Large intestine (tissue), 3 donors: ENCODE results near the gene KLHL29. TPM values are rescaled to one million over a fixed set of nuclear protein-coding genes. Genes with fewer than 3 reads are reported as not detected.
A peak's percentile ranks its signal among the peaks of the same experiment; 100 is the strongest.

Source experiments
- DNase-seq, 2 donors: peaks; one replicate each; pipeline versions ENCODE4 v3.0.0 to v3.0.0-alpha.2; 2013
- H3K27ac ChIP-seq: one replicate; pipeline ENCODE4 v1.5.1; 2013; ENCODE audit warnings: low read length
- H3K27me3 ChIP-seq: 2 replicates; pipeline ENCODE4 v1.6.1; 2013; ENCODE audit warnings: low read length; ENCODE audit not compliant: control insufficient read depth, insufficient read depth
- H3K36me3 ChIP-seq: 2 replicates; pipeline ENCODE4 v1.6.1; 2013; ENCODE audit warnings: low read length; ENCODE audit not compliant: control insufficient read depth, insufficient read depth
- H3K4me1 ChIP-seq: one replicate; pipeline ENCODE4 v1.6.1; 2013; ENCODE audit warnings: low read length; ENCODE audit not compliant: control insufficient read depth, insufficient read depth
- H3K4me3 ChIP-seq: one replicate; pipeline ENCODE4 v1.5.1; 2013; ENCODE audit warnings: low read length
- H3K9me3 ChIP-seq: one replicate; pipeline ENCODE4 v1.6.1; 2013; ENCODE audit warnings: mild to moderate bottlenecking, low read depth, low read length, moderate library complexity; ENCODE audit not compliant: control insufficient read depth
- WGBS: methylation state at CpG from one replicate; pipeline ENCODE4 v1.1.5; 2013; ENCODE audit warnings: low lambda C conversion rate; ENCODE audit not compliant: insufficient coverage; 5-methylcytosine and 5-hydroxymethylcytosine counted together
- polyA plus RNA-seq: library from polyadenylated mRNA; unstranded; fragments of 120-200 nt; gene quantifications from one replicate; pipeline ENCODE4 v1.2.1, GENCODE V29; 2013

KLHL29 gene
- polyA plus RNA-seq, 1 donor = 5.9 TPM

DNA sequence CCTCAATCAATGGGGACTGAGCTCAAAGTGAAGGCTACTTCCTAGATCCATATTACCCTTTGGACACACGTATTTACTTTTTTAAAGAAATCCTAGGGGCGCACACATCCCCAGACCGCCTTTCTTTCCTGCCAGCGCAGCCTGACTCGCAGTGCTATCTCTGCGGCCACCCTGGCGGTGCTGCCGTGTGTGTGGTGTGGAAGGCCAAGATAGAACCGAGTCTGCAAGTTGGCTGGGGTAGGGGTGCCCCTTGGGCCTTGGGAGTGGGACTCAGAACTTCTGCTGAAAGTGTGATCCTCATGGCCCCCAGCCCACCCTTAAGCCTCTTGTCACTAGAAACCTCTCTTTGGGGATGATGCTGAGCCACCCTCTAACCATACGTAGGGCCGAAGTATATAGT is 143.7 kb downstream of the KLHL29 start:
- DNase-seq = no peak
- WGBS = no CpG with 5 or more reads among the region's 11 CpGs
- no peaks in the 10 kb centered on the region for H3K27me3 ChIP-seq
- H3K9me3 ChIP-seq = no peaks in the 10 kb centered on the region
- no peak overlapping the region for H3K27ac ChIP-seq
- no peaks in the 10 kb centered on the region for H3K36me3 ChIP-seq
- no peak overlapping the region for H3K4me3 ChIP-seq
- H3K4me1 ChIP-seq = peaks cover 4% of the 10 kb centered on the region

GRCh38 chr2:23529659-23530058 is 144.7 kb downstream of the KLHL29 start:
- no peak for DNase-seq
- peaks cover 4% of the 10 kb centered on the region for H3K4me1 ChIP-seq
- H3K9me3 ChIP-seq = no peaks in the 10 kb centered on the region
- WGBS = no CpG with 5 or more reads among the region's 11 CpGs
- no peaks in the 10 kb centered on the region for H3K36me3 ChIP-seq
- H3K27me3 ChIP-seq = no peaks in the 10 kb centered on the region
- H3K27ac ChIP-seq = no peak overlapping the region
- H3K4me3 ChIP-seq = no peak overlapping the region

- Histone ChIP-seq H3K36me3 (no peaks in the 10 kb centered on the region), H3K27ac (no peak overlapping the region), H3K4me3 (no peak overlapping the region), H3K27me3 (no peaks in the 10 kb centered on the region), H3K9me3 (no peaks in the 10 kb centered on the region), H3K4me1 (peaks cover 4% of the 10 kb centered on the region)
- 94% methylated on average over 3 of the region's 12 CpGs for WGBS
- peak in 1 of 2 donors; percentile 11 for DNase-seq
These were observed 145.4 kb downstream of the KLHL29 start for GRCh38 chr2:23530206-23530908.

- Histone ChIP-seq H3K4me1 (peaks cover 4% of the 10 kb centered on the region), H3K27me3 (no peaks in the 10 kb centered on the region), H3K4me3 (no peak overlapping the region), H3K9me3 (no peaks in the 10 kb centered on the region), H3K27ac (peak overlapping the region; percentile 17), H3K36me3 (no peaks in the 10 kb centered on the region)
- no CpG with 5 or more reads among the region's 5 CpGs for WGBS
- DNase-seq = peak in 1 of 2 donors; percentile 71
These were observed 145.9 kb downstream of the KLHL29 start for GRCh38 chr2:23530909-23531276.

DNA sequence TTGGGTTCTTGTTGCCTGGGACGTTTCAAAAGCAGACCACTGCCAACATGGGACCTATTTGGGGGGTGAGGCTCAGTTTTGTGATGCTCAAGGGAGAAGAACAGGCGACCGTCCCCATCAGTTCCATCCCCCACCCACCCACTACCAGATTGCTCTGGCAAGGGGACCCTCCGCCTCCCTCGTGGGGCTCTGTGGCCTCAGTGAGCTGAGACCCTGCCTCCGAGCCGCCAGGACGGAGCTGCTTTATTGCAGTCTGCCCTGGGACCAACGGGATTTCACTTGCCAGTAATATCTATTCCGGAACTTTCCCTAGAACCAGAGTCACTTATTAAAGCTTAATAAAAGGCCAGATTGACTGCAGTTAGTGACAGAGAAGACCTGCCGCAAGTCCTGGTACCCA is 146.3 kb downstream of the KLHL29 start:
- Histone ChIP-seq H3K36me3 (no peaks in the 10 kb centered on the region), H3K4me1 (peaks cover 4% of the 10 kb centered on the region), H3K4me3 (no peak overlapping the region), H3K27me3 (no peaks in the 10 kb centered on the region), H3K9me3 (no peaks in the 10 kb centered on the region), H3K27ac (peak overlapping the region; percentile 17)
- WGBS = no CpG with 5 or more reads among the region's 11 CpGs
- DNase-seq = no peak

- Histone ChIP-seq H3K4me3 (no peak overlapping the region), H3K27me3 (no peaks in the 10 kb centered on the region), H3K27ac (no peak overlapping the region), H3K9me3 (no peaks in the 10 kb centered on the region), H3K4me1 (peaks cover 4% of the 10 kb centered on the region), H3K36me3 (no peaks in the 10 kb centered on the region)
- WGBS = no CpG with 5 or more reads among the region's 8 CpGs
- no peak for DNase-seq
These were observed 146.9 kb downstream of the KLHL29 start for GRCh38 chr2:23531881-23532280.

DNA sequence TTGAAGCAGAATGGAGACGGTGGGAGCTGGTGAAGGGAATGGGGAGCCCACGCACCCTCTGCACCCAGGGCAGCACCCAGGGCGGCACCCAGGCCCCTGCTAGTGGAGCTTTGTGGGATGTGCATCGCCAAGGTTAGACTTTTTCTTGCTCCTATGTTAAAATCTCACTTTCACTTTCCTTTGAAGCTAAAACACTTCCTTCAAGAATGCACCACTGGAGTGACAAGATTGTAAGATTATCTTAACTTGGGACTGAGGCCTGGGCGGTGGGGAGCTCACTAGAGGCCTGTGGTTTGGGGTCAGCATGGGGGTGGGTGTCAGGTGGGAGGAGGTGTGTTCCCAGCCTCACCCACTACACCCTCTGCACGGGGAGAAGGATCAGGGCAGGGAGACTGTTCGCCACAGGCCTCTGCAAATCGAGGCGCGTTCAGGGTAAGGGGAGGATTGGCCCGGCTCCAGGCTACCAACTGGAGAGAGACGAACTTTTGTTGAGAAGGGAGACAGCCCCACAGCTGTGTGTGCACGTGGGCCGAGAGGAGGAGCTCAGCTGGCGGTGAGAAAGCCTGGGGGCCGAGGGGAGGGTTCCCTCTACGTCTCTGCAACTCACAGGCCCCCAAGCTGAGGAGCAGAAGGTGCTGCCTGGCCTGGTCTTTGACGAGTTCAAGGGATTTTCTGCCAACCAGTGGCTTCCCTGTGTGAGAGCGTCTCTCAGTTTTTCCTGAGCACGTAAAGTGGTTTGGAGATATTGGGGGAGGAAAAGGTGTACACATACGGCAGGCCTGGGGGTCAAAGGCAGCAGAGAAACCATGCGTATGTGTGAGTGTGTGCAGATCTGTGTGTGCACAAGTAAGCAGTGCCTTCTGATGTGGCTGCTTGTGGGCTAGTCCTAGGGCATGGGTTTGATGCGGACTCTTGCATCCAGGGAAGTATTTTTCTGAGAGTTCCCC is 147.7 kb downstream of the KLHL29 start:
- no peak overlapping the region for H3K4me3 ChIP-seq
- H3K9me3 ChIP-seq = no peaks in the 10 kb centered on the region
- WGBS = no CpG with 5 or more reads among the region's 23 CpGs
- no peaks in the 10 kb centered on the region for H3K36me3 ChIP-seq
- peak overlapping the region; percentile 46 for H3K27ac ChIP-seq
- DNase-seq = peak in 1 of 2 donors; percentile 25
- H3K4me1 ChIP-seq = peaks cover 4% of the 10 kb centered on the region
- H3K27me3 ChIP-seq = no peaks in the 10 kb centered on the region

- Histone ChIP-seq H3K27me3 (no peaks in the 10 kb centered on the region), H3K4me3 (no peak overlapping the region), H3K4me1 (peaks cover 4% of the 10 kb centered on the region), H3K9me3 (no peaks in the 10 kb centered on the region), H3K36me3 (no peaks in the 10 kb centered on the region), H3K27ac (peak overlapping the region; percentile 23)
- no CpG with 5 or more reads among the region's 9 CpGs for WGBS
- DNase-seq = no peak
These were observed 148.3 kb downstream of the KLHL29 start for GRCh38 chr2:23533338-23533695.

- no peak overlapping the region for H3K27ac ChIP-seq
- no peaks in the 10 kb centered on the region for H3K36me3 ChIP-seq
- no peak for DNase-seq
- no peaks in the 10 kb centered on the region for H3K9me3 ChIP-seq
- H3K27me3 ChIP-seq = no peaks in the 10 kb centered on the region
- peaks cover 4% of the 10 kb centered on the region for H3K4me1 ChIP-seq
- H3K4me3 ChIP-seq = no peak overlapping the region
- no CpG with 5 or more reads among the region's 2 CpGs for WGBS
These were observed 149.8 kb downstream of the KLHL29 start for GRCh38 chr2:23534771-23535170.

DNA sequence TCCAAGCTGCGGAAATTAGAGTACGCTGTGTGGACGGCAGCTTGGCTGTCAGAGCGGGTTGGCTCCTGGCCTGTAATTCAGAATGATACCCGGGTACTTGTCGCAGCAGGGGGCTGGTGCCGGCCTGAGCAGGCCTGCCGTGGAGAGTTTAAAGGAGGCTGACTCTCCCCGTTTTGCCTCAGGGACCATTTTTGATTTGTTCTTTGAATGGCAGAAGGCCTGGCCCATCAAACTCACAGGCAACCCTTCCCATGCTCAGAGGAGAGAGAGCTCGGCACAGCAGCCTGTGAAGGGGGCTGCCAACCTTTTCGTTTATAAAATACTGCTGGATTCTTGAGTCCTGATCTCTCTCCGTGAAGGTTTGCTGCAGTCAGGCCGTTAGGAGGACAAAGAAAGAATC is 151.3 kb downstream of the KLHL29 start:
- Histone ChIP-seq H3K4me3 (no peak overlapping the region), H3K4me1 (no peaks in the 10 kb centered on the region), H3K27ac (no peak overlapping the region), H3K27me3 (no peaks in the 10 kb centered on the region), H3K9me3 (no peaks in the 10 kb centered on the region), H3K36me3 (no peaks in the 10 kb centered on the region)
- no peak for DNase-seq
- WGBS = 80% methylated on average over 3 of the region's 13 CpGs
